HG03469 (cell line): ENCODE results near the gene CDRT15L2.
A peak's percentile ranks its signal among the peaks of the same experiment; 100 is the strongest.
"Not testable (repeated sequence)": the region's sequence is repeated elsewhere in the genome, so short reads cannot be mapped to it uniquely, and the experiment has no call there.

ENCODE experiments used
- ATAC-seq: cut with Tn5 transposase; IDR thresholded peaks from one replicate; pipeline ENCODE4 v1.9.1; 2021; ENCODE audit warnings: mild to moderate bottlenecking, moderate library complexity, moderate number of reproducible peaks; ENCODE audit not compliant: unreplicated experiment

Gene CDRT15L2

DNA sequence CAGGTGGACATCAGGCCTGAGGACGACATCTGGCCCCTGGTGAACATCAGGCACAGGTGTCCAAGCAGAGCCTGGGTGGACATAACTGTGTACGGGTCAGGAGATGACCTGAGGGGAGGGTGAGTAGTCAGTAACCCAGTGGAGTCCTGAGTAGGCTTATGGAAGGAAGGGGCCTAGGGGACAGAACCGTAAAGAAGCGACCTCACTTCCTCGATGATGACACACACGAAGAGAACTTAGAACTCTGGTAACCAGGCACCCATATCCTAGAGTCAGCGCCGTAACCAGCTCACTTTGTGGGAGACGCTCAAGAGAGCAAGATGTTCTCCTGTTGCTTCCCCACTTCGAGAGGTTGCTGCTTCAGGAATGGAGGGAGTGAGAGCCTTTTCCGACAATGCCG lies at the start of gene CDRT15L2:
Gene CDRT15L2 (plus strand): TSS at position 301 of the 400 bp plus-strand sequence. CDS start 20 bp downstream, at position 321.
- not testable (repeated sequence) for ATAC-seq

DNA sequence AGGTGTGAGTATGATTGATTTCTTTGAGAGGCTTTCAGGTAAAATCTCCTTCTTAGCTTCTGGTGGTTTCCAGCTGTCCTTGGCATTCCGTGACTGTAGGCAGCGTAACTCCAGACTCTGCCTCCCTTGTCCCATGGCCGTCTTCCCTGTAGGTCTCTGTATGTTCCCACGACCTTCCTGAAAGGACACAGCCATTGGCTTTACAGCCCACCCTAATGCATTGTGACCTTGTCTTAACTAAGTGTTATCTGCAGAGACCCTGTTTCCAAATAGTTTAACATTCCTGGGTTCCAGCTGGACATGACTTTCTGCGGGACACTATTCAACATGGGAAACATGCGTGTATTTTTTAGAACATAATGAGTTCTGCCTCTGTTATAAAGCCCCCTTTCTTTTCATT lies 49.4 kb upstream of the CDRT15L2 start:
- not testable (repeated sequence) for ATAC-seq

DNA sequence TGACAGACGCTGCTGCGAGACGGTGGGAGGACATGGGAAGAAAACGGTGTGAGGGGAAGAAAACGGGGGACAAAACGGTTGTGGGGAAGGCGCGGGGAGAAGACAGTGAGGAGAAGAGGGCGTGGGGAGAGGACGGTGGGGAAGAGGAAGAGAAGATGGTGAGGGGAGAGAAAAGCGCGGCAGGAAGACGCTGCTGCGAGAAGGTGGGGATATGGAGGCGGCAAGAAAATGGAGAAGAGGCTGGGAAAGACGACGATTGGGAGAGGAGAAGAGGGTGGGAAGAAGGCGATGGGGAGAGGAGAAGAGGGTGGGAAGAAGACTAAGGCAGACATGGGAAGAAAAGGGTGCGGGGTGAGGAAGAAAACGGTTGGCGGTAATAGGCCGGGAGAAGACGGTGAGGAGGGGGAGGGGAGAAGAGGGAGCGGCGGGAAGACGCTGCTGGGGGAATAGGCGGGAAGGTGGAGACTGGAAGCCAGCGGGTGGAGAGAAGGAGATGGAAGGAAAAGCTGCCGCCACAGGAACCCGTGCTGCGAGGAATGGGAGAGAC lies 46.9 kb upstream of the CDRT15L2 start:
- ATAC-seq, result not testable (repeated sequence)

DNA sequence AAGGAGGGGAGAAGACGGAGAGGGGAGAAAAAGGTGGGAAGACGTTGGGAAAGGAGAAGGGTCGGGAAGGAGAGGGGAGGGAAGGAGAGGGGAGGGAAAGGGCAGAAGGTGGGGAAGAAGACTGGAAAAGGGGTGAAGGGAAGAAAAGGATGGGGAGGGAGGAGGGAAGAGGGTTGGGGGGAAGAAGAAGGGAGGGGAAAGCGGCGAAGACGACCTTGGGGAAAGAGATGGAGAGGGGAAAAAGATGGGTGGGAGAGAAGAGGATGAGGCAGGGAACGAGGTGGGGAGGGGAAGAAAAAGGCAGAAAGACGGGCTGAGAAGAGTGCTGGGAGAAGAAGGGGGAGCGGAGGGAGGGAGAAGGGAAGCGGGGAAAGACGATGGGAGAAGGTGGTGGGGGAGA lies 46.3 kb upstream of the CDRT15L2 start:
- ATAC-seq, result not testable (repeated sequence)

DNA sequence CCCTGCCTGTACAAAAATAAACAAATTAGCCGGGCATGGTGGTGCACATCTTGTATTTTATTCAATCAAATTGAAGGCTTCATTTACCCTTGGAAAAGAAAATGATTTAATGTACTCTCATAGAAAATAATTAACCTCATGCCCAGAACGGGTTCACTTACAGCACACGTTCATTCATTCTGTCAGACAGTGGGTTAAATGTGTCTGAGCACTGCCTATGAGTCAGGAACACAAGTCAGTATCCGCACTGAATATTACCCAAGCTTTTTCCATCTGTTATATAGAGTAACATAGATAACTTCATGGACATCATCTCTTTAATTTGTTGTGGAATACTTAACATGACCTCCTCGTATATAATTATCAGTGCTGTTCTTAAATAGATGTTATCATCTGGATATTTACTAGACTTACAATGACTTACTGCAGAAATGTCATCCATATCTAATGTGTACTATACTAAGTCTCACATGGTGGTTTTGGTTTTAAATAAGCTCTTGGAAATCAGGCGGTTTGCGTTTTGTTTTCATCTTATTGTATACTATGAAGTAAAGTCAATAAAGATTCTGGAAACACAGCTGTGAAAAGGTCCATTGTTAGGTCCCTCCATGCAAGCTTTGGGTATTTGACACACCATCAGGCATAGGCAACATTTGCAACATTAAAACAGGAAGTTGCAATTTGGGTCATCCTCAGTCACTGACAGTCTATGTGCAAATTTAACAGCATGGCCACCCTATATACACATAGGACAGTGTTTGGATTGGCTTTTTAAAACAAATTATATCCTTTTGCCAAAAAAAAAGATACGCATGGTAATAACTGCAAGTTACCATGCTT lies 44.6 kb upstream of the CDRT15L2 start:
- not testable (repeated sequence) for ATAC-seq

DNA sequence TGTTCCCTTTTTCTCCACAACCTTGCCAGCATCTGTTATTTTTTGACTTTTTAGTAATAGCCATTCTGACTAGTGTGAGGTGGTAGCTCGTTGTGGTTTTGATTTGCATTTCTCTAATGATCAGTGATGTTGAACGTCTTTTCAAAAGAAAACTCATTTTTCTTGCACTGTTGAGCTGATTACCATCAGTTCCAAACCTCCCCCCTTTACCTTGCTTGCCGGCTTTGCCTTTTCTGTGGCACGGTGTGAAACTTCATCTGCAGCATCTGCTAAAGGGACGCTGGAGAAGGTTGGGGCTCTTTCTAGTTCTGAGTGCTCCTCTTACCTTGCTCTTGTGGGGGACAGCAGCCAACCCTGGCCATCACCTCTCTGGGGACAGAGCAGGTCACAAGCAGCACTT lies 39.1 kb upstream of the CDRT15L2 start:
- ATAC-seq, result peak; percentile 94

DNA sequence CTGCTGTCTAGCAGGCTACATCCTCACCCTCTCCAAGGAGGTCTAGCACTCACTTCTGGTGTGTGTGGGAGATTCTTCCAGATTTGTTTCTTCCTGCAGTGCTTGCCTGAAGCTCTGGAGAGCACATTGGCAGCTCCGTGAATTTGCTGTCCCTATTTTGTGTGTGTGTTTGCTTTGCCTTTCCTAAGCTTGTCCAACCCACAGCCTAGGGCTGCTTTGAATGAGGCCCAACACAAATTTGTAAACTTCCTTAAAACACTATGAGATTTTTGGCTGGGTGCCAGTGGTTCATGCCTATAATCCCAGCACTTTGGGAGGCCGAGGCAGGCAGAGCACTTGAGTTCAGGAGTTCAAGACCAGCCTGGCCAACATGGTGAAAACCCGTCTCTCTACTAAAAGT lies 38.7 kb upstream of the CDRT15L2 start:
- not testable (repeated sequence) for ATAC-seq

DNA sequence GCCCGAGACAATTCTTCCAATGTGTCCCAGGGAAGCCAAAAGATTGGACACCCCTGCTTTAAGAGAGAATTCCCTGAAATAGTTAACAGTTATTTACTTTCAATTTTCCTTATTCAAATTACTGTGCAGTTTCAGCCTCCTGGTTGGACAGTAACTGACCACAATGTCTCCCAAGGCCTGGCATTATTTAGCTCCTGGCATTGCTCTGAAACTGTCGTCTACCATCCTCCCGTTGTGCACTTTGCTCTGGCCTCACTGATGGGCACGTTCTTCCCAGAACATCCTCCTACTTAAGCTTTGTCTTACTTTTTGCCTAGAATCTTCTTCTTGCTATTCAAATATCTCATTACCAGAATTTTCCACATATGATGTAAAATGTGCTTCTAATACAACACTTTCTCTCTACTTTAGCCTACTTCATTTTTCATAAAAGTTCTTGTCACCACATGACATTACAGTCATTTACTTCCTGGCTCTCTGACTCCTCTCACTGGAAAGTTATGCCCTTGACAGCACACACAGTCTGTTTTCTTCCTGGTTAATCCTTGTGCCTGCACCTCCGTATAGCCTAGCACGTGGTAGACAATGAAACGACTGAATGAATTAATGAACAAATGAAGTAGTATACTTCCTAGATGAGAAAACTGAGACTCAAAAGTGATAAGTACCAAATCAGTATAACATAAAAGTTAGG lies 37.5 kb upstream of the CDRT15L2 start:
- not testable (repeated sequence) for ATAC-seq

DNA sequence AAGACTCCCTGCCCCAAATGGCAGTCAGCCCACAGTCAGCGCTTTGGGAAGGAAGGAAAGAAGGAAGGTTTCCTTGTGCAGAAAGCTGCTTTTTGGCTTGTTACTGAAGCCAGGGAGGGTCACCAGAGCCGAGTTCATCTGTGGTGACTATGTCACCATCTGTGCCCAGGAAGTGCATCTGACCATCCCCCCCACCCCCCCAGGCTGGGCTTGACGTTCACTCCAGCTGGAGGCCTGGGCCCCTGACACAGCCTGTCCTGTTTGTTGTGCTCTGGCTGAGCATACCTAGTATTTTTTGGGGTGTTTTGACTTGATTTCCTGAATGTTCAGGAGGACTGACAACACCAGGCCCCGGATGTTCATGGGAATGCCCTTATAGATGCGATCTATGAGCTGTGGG lies 31.6 kb upstream of the CDRT15L2 start:
- ATAC-seq, result not testable (repeated sequence)

DNA sequence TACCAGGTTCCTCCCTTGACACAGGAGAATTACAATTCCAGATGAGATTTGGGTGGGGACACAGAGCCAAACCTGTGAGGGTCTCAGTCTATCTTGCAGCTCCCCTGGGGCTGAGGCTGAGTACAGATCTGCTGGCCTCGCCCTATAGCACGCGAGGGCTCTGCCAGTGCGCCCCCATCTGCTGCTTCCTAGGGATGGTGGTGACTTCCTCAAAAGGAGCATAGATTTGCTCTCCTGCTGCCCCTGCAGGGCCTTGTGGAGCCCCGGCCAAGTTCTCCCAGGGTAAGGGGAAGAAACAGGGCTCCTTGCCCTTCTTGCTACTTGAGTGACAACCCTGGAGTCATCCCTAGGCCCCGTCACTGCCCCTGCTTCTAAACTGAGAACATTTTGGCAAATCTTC lies 26.6 kb upstream of the CDRT15L2 start:
- not testable (repeated sequence) for ATAC-seq

DNA sequence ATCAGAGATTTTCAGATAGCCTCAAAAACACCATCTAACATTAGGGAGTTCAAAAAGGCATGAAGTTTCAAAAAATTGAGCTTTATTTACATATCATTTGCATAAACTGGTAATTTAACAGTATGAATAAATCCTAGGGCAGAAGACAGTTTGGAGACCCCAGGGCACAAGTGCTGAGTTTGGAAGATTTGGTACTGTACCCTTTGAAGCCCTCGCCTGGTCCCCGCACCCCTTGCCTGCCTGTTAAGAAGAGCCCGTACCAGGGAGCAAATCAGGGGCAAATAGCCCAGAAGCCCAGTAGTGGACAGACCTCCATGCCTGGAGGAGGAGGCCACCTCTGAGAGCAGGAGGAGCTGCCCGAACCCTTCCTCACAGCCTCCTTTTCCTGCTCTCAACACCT lies 24.8 kb upstream of the CDRT15L2 start:
- ATAC-seq, result not testable (repeated sequence)

DNA sequence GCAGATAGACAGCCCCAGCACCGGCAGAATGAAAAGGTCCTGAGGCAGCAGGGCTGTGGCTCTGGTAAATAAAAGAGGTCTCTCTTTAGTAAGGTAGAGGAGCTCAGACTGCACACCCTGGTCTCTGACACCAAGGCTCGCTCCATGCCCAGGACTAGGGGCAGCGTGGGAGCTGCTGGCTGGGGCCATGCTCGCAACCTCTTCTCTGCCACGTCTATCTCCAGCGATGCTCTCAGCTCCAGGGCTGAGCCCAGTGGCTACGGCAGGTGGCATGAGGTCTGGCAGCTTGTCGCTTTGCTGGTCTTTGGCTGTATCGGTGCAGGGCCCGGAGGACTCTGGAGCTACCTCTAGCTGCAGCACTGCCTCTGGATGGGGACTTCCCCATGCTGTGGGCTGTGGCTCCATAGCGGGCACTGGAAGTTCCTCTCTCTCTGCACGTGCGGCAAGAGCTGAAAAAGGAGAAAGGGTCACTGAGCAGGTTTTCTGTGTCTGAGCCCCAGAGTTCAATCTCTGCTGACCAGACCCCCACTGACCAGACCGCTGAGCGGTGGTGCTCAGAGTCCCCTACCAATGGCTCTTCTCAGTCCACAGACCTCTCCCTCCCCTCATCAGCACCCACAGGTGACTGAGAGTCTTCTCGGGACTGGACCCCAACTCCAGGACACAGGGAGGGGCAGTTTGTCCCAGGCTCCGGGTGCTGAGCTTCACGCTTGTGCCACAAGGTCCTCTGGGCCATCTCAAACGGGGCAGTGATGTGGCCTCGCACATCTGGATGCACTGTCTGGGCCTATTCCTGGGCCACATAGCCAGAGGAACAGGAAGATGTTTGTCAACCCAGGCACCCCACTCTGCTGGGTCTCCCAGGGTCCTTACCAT lies 24.2 kb upstream of the CDRT15L2 start:
- ATAC-seq, result not testable (repeated sequence)

DNA sequence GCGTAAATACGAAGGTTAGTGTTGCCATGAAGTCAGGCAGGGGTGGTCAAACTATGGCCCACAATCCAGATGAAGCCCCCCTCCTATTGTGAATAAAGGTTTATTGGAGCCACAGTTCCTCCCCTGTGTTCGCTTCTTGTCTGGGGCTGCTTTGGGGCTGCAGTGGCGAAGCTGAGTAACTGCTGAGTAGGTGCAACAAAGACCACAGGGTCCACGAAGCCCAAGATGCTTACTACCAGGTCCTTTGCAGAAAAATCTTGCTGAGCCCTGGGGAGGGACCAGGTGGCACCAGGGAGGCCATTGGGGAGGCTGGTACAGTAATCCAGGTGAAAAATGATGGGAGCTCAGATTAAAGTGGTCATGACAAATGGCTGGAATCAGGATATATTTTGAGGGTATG lies 21.4 kb upstream of the CDRT15L2 start:
- not testable (repeated sequence) for ATAC-seq

DNA sequence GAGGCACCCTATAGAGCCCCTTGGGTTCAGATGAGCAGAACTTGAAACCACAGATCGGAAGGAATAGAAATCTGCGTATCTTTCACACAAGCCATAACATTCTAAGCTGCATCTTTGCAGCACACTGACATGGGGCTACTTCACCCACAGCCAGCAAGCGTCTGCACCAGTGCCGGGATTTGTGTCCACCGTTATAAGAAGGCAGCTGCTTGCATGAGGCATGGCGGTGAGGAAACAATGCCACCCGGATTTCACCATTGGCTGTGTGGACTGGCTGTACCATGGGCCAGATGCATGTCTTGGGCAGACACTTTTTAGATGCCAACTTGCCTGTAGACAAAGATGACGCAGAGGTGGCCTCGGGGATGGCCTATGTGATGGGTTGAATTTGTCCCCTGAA lies 20.5 kb upstream of the CDRT15L2 start:
- not testable (repeated sequence) for ATAC-seq

DNA sequence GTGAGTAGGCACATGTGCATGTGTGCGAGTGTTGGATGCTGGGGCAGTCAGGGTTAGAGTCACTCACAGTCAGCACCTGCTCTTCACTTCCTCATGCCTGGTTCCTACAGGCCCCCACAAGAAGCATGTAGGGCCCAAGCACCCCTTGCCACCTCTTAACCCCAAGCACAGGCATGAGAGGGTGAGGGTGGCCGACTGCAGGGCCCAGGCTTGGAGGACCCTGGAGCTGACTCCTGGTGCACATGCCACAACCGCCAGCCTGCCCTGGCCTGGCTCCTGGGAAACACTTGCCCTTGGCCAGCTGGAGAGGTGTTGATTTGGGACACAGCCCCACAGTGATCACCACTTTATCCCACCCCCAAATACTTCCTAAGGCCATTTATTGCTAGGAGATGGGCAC lies 16.9 kb upstream of the CDRT15L2 start:
- no peak for ATAC-seq

DNA sequence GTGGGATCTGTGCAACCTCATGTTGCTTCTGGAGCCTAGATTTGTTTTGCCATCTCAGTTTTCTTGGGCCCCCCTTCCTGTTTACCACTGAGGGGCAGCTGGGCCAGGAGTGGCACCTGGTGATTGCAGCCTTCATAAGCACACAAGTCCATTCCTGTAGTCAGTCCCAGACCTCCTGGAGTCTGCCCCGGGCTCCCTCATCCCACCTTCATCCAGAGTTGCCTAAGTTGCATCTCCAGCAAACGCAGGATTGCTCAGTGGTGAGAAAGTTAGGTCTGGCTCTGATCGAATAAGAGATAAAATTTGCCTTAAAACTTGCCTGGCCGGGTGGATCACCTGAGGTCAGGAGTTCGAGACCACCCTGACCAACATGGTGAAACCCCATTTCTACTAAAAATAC lies 14.3 kb upstream of the CDRT15L2 start:
- not testable (repeated sequence) for ATAC-seq

DNA sequence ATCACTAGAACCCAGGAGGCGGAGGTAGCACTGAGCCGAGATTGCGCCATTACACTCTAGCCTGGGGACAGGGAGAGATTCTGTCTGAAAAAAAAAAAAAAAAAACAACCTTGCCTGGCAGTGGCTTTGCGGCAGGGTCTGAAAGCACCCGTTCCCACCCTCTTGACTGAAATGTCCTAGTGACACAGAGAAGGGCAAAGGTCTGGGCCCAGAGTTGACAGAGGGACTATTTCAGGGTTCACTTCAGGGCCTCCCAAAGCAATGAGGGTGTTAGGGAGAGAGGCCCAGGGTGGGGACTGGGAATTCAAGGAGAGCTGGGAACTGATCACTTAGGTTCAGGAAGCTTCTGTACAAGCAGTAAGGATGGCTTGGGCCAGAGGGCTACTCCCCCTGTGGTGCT lies 13.8 kb upstream of the CDRT15L2 start:
- no peak for ATAC-seq

DNA sequence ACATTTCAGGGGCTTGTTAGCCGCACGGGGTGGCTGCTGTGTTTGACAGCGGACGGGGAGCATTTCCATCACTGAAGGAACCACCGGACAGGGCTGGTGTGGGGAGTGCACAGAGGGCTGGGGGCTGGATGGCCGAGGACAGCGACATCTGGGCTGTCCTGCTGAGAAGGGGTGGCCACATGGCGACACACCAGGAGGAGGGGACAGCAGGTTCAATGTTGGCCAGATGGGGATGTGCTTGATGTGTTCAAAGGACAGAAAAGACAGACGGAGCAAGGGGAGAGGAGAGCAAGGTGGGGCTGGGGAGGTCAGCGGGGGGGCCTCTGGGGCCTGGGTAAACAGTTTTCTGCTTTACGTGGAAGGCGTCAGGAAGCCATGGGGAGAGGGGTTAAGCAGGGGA lies 12.8 kb upstream of the CDRT15L2 start:
- not testable (repeated sequence) for ATAC-seq

DNA sequence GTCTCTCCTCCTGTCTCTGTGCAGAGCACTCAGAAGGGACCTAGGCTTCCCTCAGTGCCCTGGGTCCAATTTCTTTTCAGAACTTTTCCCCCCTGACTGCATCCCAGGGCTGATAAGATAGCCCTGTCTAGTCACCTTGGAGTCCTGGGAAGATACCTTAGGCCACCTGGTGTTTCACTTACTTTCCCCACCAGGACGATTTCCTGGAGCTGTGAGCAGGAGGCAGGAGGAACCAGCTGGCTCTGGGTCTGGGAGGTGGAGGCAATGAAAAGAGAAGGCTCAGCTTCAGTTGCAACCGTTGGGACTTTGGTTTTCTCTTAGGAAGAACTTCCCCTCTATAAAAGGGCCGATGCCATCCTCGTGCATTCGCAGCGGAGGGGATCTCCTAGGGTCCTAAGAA lies 12.1 kb upstream of the CDRT15L2 start:
- ATAC-seq, result not testable (repeated sequence)

DNA sequence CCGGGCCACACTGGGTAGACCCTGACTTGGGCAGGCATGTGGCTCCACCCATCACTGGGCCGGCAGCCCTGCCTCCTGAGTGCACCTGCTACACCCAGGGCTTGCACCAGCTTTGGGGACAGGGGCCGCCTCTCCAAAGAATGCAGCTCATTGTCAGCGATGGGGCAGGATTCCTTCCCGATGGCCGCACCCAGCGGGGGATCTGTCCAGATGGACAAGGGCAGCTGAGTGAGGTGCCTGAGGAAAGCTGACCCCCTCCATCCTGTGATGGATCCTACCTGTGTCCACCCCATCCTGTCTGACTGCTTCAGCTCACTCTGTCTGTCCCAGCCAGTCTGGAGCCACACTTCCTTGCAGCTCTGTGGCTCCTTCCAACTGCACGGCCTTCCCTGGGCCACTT lies 10.9 kb upstream of the CDRT15L2 start:
- not testable (repeated sequence) for ATAC-seq

DNA sequence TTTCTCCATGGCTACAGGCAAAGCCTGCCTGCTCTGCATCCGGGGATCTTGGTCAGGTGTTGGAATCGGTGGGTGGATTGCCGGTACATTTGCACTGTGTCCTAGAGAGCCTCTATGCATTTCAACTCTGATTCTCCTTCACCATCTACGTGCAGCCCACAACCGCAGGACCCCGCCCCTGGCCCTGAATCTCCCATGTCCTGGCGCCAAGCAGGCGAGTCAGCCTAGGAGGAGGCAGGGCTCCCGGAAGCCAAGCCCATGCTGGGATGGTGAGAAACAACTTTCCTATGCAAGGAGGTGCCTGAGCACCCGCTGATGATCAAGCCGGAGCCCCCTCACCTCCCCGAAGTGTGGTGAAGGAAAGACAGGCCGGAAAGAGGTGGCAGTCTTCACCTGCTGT lies 7.9 kb upstream of the CDRT15L2 start:
- not testable (repeated sequence) for ATAC-seq
